ENCODE data around the gene PLEKHA7. TPM values are rescaled to one million over a fixed set of nuclear protein-coding genes. Genes with fewer than 3 reads are reported as not detected.

The PLEKHA7 gene
- total and polyA plus RNA-seq, 2 donors from 2014 or later: 24.4 to 65.7 TPM

GRCh38 chr11:16749666-16750065 lies 264.5 kb downstream of the PLEKHA7 start:
- intact Hi-C loops (cut with DNase I): no loop called here
- H3K36me3 ChIP-seq (ENCODE audit: control insufficient read depth in 2 of 3, insufficient read depth in 3 of 3, low read length in 3 of 3): peaks cover 19 to 63% (median 36%) of the 10 kb centered on the region in 3 donors

GRCh38 chr11:16749092-16749491 lies 265.1 kb downstream of the PLEKHA7 start:
- intact Hi-C loops (cut with DNase I): no loop called here
- peaks cover 19 to 60% (median 36%) of the 10 kb centered on the region in 3 donors for H3K36me3 ChIP-seq (ENCODE audit: control insufficient read depth in 2 of 3, insufficient read depth in 3 of 3, low read length in 3 of 3)
- TF ChIP-seq CTCF (IDR thresholded peaks at IDR 0.05; ENCODE audit: borderline replicate concordance, extremely low read depth, insufficient read depth): no peak
- H3K27me3 ChIP-seq (ENCODE audit: control insufficient read depth, insufficient read depth, low read length): no peaks in the 10 kb centered on the region
- no peaks in the 10 kb centered on the region for H3K9me3 ChIP-seq (ENCODE audit: control insufficient read depth in 2 of 3, insufficient read depth in 1 of 3, low read length in 3 of 3)
- H3K4me3 ChIP-seq (ENCODE audit: low read length in 3 of 3): no peak overlapping the region
- no peak overlapping the region for H3K9ac ChIP-seq (ENCODE audit: low read length in 3 of 3)
- no peak for FAIRE-seq
- H3K4me1 ChIP-seq (ENCODE audit: control insufficient read depth in 2 of 3, insufficient read depth in 2 of 3, low read depth in 1 of 3, low read length in 3 of 3): no peaks in the 10 kb centered on the region
- no peak for DNase-seq
- H3K27ac ChIP-seq (ENCODE audit: low read depth in 2 of 2, low read length in 2 of 2): no peak overlapping the region

More at GRCh38 chr11:16749666-16750065, 264.5 kb downstream of the PLEKHA7 start:
- FAIRE-seq: no peak
- Histone ChIP-seq H3K9me3 (ENCODE audit: control insufficient read depth in 2 of 3, insufficient read depth in 1 of 3, low read length in 3 of 3) (no peaks in the 10 kb centered on the region), H3K27ac (ENCODE audit: low read depth in 2 of 2, low read length in 2 of 2) (no peak overlapping the region), H3K9ac (ENCODE audit: low read length in 3 of 3) (no peak overlapping the region), H3K4me1 (ENCODE audit: control insufficient read depth in 2 of 3, insufficient read depth in 2 of 3, low read depth in 1 of 3, low read length in 3 of 3) (no peaks in the 10 kb centered on the region), H3K27me3 (ENCODE audit: control insufficient read depth, insufficient read depth, low read length) (no peaks in the 10 kb centered on the region), H3K4me3 (ENCODE audit: low read length in 3 of 3) (no peak overlapping the region)
- no peak for DNase-seq
- TF ChIP-seq CTCF (IDR thresholded peaks at IDR 0.05; ENCODE audit: borderline replicate concordance, extremely low read depth, insufficient read depth): no peak

GRCh38 chr11:16745950-16746605 lies 268.1 kb downstream of the PLEKHA7 start:
- no peak overlapping the region for H3K9ac ChIP-seq (ENCODE audit: low read length in 3 of 3)
- peaks cover 0 to 7% (median 0%) of the 10 kb centered on the region in 3 donors for H3K4me1 ChIP-seq (ENCODE audit: control insufficient read depth in 2 of 3, insufficient read depth in 2 of 3, low read depth in 1 of 3, low read length in 3 of 3)
- no peak for DNase-seq
- H3K27ac ChIP-seq (ENCODE audit: low read depth in 2 of 2, low read length in 2 of 2): no peak overlapping the region
- no peak overlapping the region for H3K4me3 ChIP-seq (ENCODE audit: low read length in 3 of 3)
- no peaks in the 10 kb centered on the region for H3K9me3 ChIP-seq (ENCODE audit: control insufficient read depth in 2 of 3, insufficient read depth in 1 of 3, low read length in 3 of 3)
- FAIRE-seq: no peak
- H3K27me3 ChIP-seq (ENCODE audit: control insufficient read depth, insufficient read depth, low read length): no peaks in the 10 kb centered on the region
- TF ChIP-seq CTCF (IDR thresholded peaks at IDR 0.05; ENCODE audit: borderline replicate concordance, extremely low read depth, insufficient read depth): no peak
- H3K36me3 ChIP-seq (ENCODE audit: control insufficient read depth in 2 of 3, insufficient read depth in 3 of 3, low read length in 3 of 3): peaks cover 11 to 33% (median 27%) of the 10 kb centered on the region in 3 donors
- intact Hi-C loops (cut with DNase I): no loop called here
